GM21526 (cell line): ENCODE results near the gene NEGR1.

Experiments used
- ATAC-seq: cut with Tn5 transposase; IDR thresholded peaks from one replicate; pipeline ENCODE4 v1.9.1; 2021; ENCODE audit warnings: moderate library complexity; ENCODE audit not compliant: unreplicated experiment, low FRiP score

The NEGR1 gene

DNA sequence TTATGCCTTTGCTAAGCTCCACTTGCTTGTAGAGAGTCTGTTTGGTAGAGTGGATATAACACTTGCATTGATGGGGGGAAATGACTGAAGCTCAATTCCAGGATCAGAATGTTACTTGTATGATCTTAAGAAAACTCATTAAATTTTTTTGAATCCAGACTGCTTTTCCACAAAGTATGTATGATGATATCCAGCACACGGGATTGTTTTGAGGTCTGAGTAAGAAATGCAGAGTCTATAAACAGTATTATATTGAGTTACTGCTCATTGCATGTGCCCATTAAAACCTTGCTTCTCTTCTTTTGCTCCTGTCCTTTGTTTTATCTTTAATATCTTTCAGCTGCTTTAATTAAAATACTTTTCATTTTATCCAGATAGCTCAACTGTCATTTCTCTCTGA is 631.1 kb downstream of the NEGR1 start:
- ATAC-seq: no peak

DNA sequence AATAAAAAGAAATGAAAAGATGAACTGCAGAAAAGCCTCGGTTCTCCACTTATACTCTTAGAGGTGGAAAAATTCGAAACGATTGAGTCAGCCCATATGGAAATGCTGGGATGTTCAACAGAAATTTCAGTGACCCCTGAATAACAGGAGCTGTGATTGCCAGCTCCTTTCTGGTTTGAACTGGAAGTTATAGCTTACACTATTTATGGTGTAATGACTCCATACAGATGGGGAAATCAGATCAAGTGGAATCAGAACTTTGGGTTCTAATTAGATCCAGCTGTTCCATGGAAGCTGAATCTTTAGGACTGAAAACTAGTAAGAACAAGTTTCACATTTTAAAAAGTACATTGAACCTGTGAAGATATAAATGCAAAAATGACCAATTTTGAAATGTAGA is 632.2 kb downstream of the NEGR1 start:
- ATAC-seq: no peak

DNA sequence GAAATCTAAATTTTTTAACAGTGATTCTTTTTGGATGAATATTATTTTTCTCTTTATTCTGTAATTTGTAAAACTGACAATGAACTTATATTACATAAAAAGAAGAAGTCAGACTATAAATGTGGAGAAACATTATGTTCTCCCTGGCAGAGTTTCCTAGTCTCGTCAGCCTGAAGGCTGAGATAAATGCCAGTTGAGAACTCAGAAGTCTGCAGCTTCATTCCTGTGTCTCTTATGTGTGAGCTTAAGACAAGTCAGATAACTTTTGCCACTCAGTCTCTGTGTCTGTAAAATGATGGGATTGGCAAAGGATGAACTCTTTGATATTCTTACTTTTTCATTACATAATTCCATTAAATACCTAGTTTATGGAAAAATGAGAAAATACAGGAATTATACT is 632.7 kb downstream of the NEGR1 start:
- ATAC-seq: no peak

DNA sequence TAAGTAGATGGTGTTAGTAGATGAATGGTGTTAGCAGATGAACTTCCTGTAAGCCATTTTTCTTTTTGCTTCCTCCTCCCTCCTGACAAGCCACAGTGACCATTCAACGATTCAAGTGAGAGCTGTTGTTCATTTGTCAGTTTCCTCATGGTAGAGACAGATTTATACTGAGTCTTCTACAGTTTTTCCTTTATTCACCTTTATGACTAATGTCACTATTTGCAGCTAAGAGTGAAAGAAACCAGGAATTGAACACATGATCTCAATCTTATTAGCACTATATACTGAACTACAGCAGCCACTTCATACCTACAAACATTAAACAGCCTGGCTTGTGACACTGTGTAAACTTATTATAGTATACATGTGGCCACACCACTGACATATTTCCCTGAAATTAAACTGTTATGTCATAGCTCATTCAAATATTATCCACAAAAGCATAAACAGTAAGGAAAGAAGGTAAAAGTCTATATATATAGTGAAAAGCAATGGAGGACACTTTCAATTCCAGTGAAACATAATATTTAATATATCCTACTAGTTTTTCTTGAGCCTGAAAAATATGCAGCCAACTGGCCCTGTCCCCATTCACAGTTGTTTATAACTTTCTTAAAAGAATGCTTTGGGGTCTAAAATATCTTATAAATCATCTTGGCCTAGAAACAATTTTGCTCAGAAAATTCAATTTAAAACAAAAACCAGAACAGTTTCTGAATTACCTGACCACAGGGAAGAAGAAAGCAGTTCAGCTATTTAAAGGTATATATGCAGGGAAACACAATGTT is 634.6 kb downstream of the NEGR1 start:
- ATAC-seq: no peak

DNA sequence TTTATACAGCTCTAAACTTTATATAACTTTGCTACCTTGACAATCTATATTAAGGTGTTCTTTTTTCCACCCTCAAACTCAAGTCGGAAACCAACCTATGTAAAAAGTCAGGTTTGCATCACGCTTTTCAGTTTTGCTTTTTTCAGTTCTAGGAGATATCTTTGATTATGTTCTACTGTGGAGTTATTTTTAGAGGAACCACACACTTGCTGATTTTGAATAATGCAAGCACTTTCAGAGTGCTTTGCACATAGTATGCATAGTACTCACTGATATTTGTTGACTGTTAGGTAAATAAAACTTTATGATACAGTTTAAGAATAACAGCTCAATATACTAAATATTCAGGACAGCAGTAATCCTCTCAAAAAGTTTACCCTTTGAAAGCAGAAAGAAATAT is 637.3 kb downstream of the NEGR1 start:
- ATAC-seq: no peak

DNA sequence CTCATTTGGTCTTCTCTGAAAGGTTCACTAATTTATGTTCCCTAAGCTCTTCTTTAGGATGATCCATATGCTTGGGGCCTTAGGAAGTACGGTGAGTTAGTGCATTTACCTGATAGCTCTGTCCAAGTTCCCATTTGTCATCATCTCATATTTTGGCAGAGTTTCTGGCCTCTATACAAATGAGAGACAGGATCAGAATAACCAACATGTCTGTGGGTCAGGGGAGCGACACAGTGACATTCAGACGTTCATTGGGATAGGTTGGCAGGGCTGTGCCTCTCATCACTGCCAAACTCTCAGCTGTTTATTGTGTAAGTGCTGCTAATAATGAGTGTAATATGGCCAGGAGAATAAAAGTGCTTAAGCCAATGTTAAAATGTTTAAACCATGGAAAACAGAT is 640.4 kb downstream of the NEGR1 start:
- no peak for ATAC-seq

DNA sequence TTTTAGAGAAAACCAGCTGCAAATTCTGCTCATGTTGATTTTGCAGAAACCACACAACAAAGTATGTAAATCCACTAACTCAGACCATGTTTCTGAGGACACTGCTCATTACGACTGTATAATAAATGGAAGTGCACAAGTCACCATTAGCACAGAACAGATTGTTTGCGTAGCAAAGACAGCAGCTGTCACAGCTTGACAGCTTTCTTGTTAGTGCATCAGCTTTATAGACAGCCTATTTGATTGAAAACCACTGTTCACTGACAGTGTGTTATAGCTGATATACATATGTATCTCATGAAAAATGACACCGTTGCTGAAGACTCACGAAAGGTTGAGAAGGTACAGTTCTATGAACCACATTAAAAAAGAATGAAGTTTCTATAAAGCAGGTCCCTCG is 641.3 kb downstream of the NEGR1 start:
- ATAC-seq: no peak

DNA sequence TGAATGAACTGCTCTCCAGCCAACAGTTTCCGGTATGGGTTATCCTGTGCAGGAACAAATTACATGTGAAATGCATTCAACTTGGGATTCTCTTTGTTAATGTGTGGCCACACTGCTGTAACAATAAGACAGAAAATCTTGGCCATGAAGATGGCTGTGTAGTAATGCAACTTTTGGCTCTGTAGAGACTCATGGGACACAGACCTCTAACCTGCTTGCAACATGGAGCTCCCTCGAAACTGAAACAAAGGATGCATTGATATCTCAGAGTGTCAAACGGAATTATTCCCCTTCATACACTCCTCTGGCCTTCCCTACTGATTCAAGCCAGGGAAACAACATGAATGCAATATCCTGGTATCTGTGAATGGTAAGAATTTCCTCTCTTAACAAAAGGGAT is 642.2 kb downstream of the NEGR1 start:
- no peak for ATAC-seq

DNA sequence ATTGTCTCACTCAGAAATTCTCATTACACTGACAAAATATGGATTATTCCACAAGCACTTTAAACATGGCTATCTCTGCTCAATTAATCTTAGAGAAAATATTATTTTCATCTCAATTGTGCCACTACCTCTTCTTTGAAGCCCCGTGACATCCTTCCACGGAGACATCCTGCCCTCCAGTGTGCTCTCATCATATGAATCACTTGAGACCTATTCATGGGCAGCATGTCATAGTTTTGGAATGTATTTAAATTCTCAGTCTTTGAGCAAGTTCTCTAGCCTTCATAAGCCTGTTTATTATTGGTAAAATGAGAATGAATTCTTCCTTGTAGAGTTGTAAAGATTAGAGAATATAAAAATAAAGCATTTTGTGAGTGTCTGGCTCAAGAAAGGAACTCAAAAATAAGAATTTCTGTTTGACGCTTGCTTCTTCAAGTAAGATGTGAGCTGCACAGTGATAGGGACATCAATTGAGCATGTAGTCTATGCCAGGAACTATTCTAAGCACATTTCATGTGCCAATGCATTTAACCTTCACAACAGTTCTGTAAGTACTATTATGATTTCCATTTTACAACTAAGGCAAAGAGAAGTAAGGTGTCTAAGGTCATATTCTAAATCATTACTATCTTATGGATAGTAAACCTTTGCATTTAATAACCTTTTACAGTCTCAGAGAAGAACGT is 644.1 kb downstream of the NEGR1 start:
- no peak for ATAC-seq

DNA sequence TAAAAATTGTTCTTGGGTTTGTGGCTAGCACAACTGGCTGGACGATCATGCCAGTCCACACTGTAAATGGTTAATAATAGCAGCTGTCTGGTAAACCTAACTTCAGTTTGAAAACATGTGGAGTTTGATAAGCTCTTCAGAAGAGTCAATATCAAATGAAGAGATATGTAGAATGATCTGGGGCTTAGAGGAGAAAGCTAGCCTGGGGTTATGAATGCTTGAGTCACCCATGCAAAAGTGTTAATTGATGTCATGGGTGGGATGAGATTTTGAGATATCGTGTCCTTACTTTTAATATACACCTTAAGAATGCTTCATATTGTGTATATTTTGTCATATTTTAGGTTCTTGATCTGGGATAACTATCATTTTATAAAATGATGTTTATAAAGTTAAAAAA is 646.8 kb downstream of the NEGR1 start:
- no peak for ATAC-seq

DNA sequence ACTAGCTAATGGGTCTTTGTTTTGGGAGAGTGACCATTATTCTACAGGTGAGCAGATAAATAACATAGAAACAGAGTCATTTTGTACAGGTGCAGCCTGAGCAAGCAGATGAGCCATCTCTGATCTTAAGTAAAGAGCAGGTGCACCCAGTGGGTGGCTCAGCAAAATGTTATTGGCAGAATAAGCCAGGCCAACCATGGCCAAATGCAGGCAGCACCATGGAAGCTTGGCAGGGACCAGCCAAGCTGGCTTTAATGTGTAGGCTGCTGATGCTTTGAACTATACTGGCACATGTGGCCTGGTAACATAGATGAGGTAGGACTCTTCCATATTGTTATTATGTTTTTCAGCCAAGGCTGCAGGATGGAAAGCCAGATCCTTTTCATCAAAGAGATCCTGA is 648.2 kb downstream of the NEGR1 start:
- no peak for ATAC-seq

DNA sequence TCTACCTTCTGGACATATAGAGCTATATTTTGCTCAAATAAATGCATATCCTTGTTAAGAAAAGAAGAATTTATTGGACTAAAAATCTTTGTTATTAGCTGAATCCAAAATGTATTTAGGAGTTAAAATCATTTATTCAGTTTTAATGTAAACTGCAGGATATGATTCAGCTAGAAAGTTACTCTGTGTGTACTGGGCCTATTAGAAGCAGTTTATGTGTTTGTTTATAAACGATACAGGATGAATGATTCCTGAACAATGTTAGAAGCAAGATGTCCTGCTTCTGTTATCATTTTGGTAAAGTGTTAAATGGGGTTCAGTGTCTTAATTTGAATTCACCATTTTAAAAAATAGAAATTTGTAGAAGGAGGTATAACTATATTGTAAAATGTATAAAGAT is 652.3 kb downstream of the NEGR1 start:
- ATAC-seq: no peak

DNA sequence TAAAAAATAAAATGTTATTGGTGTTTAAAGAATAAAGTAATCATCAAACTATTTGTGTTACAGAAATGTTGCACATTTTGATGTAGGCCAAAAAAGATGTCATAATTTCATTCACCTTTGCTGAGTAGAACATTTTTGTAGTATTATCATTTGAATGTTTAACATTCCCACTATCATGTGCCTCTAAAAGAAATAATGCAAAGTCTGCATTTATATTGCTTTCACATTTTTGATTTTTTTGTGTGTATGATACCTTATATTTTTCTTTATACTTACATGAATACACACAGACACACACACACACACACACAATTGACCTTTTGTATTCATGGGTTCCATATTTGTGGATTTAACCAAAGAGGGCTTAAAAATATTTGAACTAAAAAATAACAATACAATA is 657.3 kb downstream of the NEGR1 start:
- no peak for ATAC-seq

DNA sequence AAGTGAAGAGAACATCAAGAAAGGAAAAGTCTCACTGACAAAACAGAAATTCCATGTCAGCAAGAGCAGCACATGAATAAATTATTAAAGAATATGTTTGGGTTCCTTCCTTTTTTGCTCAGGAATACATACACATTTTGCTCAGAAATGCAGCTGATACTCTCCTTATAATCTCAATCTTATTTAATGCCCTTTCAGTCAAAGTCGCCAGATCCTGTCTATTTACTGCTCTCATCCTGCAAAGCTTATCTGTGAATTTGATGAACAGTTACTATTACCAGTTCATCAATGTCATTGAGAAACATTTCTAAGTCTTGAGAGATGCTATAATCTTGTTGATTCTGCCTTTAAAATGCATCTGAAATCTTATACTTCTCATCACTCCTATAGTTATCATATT is 658.5 kb downstream of the NEGR1 start:
- ATAC-seq: no peak

DNA sequence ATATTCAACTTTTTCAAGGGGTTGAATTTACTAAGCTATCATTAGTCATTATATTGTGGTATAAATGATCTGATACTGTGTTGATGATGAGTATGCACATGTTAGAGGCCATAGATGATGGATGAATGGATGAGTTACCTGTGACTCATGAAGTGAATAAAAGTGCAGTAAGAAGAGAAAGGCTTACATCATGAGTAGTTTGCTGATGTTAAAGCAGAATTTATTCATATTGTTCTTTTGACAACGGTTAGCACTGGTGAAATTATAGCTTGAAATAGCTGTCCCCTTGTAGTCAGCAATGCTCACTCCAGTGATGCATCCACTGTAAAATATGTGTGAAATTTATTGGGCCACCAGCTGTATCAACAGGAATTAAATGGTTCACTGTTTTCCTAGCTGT is 660.6 kb downstream of the NEGR1 start:
- ATAC-seq: no peak

DNA sequence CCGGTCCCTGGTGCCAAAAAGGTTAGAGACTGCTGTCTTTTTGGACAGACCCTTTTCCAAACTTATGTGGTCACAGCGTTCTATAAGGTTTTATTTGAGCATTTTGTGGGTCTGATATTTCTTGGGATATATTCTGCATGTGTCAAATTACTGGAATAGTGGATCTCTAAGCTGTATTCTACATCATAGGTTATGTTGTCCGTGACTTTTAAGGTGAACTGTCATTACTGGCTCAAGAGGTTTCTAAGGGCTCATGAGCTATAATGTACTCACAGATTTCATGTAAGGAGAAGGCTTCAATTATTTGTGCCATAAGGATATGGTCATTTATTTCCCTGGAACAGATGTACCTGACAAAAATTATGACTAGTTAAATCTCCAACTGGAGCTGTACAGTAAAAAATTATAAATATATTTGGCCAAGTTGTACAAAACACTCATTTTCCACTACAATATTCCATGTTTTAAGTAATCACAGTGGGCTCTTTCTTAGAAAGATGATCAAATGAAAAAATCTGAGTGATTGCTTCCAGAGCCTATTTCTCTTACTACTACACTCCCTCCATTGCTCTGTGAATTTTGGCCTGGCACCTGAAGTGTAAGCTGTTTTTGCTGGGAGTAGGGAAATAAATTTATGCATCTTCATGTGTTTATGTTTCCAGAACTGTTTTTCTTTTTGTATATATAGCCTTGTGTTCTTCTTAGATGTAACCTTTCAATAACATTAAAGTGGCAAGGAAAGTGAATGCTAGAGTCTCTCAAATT is 663.4 kb downstream of the NEGR1 start:
- ATAC-seq: no peak

DNA sequence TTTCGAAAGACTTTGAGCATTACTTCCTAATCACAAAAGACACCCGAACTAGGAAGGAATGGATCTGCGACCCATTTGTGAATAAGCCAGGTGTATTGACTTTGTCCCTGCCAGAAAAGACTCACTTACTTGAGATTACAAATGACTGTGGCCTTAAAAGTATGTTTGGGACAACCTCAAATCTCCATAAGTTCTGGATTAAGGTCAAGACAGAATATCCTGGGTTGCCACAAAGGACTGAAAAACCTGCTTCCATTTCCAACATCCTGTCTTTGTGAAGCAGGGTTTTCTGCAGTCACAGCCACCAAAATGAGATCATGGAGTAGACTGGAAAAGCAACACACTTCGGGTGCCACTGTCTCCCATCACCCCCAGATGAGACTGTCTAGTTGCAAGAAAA is 664.1 kb downstream of the NEGR1 start:
- ATAC-seq: no peak

DNA sequence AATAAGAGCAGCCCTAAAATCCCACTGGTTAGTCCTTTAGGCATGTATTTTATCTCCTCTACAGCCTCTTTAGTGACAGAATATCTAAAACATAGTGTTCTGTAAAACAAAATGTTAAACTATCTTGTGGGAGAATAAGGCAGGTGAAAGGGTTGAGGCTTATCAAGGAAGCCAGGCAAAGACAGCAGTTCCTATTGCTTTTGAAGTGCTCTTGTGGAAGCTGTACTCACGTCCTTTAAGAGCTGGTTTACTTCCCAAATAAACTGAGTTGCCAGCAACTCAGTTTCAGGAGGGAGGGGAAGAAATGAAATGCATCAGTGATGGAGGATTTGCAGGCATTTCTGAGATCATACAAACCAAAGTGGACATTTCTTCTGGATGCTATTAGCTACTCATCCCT is 671.9 kb downstream of the NEGR1 start:
- no peak for ATAC-seq

DNA sequence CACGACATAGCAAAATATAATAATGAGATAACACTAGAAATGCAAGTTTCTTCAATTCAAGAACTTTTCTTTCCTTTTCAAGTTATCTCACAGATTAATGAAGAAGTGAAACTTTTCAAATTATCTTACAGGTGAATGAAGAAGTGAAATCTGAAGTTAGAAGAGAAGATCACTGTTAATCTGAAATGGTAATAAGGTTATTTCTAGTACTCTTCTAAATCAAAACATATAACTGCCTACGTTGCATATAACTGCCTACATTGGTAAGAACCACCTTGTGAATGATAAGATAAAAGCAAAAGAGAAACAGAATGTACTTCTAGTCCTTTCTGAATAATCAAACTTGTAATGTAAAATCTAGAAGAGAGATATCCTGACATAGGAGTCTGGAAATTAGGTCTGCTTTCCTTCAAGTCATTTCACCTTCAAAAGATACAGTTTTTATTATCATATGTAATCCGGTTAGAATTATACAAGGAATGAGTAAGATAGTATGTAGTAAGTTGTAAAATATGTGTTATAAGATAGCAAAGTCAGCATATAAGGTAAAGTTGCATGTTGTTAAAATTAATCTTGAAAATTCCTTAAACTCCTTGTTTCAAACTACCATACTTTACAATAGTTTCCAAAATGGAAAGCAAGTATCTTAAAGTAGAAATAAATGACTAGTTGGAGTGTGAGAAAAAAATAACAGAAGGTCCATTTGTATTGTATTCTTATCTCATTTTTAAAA is 679.1 kb downstream of the NEGR1 start:
- ATAC-seq: no peak

DNA sequence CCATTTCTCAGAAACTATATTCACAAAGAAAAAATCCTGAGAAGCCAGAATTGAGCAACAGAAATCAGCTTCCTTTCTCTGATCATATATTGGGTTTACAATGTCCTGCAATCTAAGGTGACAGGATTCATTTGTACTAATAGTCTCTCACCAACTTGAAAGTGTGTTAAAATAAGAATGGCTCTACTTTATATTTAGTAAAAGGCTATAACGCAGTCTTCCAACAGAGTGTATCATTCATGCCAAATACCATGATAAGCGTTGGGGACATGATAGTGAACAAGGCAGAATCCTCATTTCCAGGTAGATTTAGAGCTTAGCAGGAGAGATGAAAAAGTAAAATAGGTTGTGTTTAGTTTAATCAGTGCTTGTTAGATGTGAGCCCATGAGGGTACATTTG is 682.3 kb downstream of the NEGR1 start:
- ATAC-seq: no peak

DNA sequence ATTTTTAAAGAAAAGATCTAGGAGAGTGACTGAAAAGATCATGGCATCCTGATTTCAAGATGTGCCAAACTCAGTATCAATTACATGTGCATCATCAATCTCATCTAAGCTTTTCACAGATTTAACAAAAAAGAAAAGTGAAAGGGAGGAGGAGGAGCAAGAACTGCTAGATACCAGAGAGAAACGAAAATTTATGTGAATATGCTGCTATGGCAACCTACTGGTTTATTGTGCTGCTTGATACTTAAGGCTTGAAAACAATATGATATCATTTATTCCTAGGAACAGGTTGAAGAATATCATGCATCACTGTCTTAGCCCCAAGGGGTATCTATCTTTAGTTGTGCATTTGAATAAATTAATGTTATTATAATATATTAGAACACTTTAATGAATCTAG is 683.0 kb downstream of the NEGR1 start:
- no peak for ATAC-seq
